Activated T-helper 2 cell treated with anti-CD3 and anti-CD28 coated beads, Interferon-gamma antibody, Interleukin-2, Interleukin-4, amounts not matched to agents 10 μg/mL and 5 μg/mL and 100 μg/mL, durations not matched to agents 14 hours and 24 hours and 36 hours (primary cell): ENCODE measurements around the gene TPRA1. TPM values are rescaled to one million over a fixed set of nuclear protein-coding genes. Genes with fewer than 3 reads are reported as not detected.

Experiments used
- DNase-seq: peaks from one replicate; pipeline ENCODE4 v3.0.0; 2021; ENCODE audit warnings: low spot score
- H3K27ac Mint-ChIP-seq: one replicate; pipeline ENCODE4 v1.8.0; 2021; ENCODE audit warnings: mixed read lengths
- H3K27me3 Mint-ChIP-seq: one replicate; pipeline ENCODE4 v1.8.0; 2021; ENCODE audit warnings: low read depth, mixed read lengths
- H3K36me3 Mint-ChIP-seq: one replicate; pipeline ENCODE4 v1.8.0; 2021; ENCODE audit warnings: low read depth, mixed read lengths
- H3K4me1 Mint-ChIP-seq: one replicate; pipeline ENCODE4 v1.8.0; 2021; ENCODE audit warnings: low read depth, mixed read lengths
- H3K4me3 Mint-ChIP-seq: one replicate; pipeline ENCODE4 v1.8.0; 2021; ENCODE audit warnings: low read depth, mild to moderate bottlenecking, moderate library complexity, mixed read lengths
- H3K9me3 Mint-ChIP-seq: one replicate; pipeline ENCODE4 v1.8.0; 2021; ENCODE audit warnings: mixed read lengths
- intact Hi-C: fragments of 100-400 bp; cut with micrococcal nuclease; formaldehyde crosslinking; loops from one replicate; pipeline ENCODE4 v1.15.1; 2023
- total RNA-seq: library from RNA; stranded (reverse); gene quantifications from 2 replicates; pipeline ENCODE4 v1.2.3, GENCODE V29; 2022

The TPRA1 gene
- total RNA-seq, 1 donor from 2014 or later = 36.0 TPM

DNA sequence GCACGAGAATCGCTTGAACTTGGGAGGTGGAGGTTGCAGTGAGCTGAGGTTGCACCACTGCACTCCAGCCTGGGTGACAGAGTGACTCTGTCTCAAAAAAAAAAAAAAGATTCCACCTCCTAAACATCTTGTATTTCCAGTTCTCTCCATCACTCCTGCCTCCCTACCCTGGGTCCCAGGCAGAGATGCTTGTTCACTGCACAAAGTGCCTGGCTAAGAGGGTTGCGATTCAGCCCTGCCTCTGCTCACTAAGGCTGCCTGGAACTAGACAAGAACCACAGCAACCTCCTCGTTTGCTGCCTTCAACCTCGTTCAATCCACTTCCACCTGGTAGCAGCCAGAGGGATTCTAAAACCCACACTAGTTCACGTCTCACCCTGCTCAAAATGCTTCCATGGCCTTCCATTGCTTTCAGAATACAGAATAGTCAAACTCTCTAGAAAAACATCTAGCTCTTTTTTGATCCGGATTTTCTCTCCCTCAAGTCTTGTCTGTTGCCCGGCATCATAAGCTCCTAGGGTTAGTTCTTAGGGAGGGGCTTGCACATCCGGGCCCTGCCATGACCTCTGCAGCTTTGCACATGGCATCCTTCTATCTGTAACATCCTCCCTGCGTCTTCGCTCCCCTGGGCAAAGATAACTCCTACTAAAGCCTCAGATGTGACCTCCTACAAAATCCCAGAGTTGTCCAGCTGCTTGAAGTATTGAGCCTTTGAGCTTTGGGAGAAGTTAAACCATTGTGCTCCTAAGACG, 6.7 kb upstream of the TPRA1 start:
- DNase-seq = no peak
- Mint-ChIP-seq H3K27me3 (no peaks in the 10 kb centered on the region), H3K27ac (peak overlapping the region; percentile 91), H3K36me3 (peaks cover 35% of the 10 kb centered on the region), H3K9me3 (no peaks in the 10 kb centered on the region), H3K4me1 (peaks cover 35% of the 10 kb centered on the region), H3K4me3 (peak overlapping the region; percentile 93)
- intact Hi-C loops = loop anchor here (5.0 kb wide), 1 partner anchor 1515 kb away; the partner anchor contains the start of gene SLC41A3

DNA sequence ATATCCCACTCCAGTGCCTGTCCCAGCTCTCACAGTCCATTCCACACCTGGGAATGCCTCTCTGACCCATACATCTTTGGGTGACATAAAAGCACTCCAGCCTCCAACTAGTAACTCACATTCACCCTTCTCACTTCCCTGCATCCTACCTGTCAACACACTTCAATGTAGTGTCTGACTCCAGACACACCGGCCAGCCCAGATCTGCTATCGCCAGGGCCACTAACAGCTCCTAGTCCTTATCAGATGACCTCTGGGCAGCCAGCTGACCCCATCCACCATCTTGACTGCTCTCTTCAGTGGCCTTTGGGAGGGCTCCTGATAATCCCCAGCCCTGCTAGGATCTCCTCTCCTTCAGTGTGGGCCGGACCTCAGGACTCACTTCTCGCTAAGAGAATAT, 4.8 kb upstream of the TPRA1 start:
- H3K4me1 Mint-ChIP-seq = peaks cover 29% of the 10 kb centered on the region
- no peak overlapping the region for H3K4me3 Mint-ChIP-seq
- no peak overlapping the region for H3K27ac Mint-ChIP-seq
- intact Hi-C loops = loop anchor here (5.0 kb wide), 1 partner anchor 1513 kb away; the partner anchor contains the start of gene SLC41A3
- no peaks in the 10 kb centered on the region for H3K27me3 Mint-ChIP-seq
- H3K9me3 Mint-ChIP-seq = no peaks in the 10 kb centered on the region
- peaks cover 16% of the 10 kb centered on the region for H3K36me3 Mint-ChIP-seq
- no peak for DNase-seq

DNA sequence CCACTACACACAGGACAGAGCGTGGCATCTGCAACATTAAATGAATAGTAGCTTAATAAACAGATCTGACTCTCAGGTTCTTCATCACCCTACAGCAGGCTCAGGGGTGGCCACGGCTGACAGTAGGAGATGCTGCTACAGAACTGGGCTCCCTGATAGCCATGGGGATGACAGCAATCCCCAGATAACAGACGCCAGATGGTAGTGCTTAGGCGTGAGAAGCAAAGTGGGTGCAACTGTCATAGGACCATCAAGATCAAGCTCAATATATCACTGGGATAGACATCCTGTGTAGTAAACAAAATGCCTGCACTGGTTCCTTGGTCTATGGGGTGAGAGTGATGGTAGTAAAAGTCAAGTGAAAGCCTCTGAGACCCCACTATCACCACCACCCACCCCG, 2.6 kb upstream of the TPRA1 start:
- Mint-ChIP-seq H3K27me3 (no peaks in the 10 kb centered on the region), H3K9me3 (no peaks in the 10 kb centered on the region), H3K4me3 (no peak overlapping the region), H3K36me3 (no peaks in the 10 kb centered on the region), H3K27ac (no peak overlapping the region), H3K4me1 (peaks cover 26% of the 10 kb centered on the region)
- intact Hi-C loops = no loop called here
- DNase-seq = no peak

DNA sequence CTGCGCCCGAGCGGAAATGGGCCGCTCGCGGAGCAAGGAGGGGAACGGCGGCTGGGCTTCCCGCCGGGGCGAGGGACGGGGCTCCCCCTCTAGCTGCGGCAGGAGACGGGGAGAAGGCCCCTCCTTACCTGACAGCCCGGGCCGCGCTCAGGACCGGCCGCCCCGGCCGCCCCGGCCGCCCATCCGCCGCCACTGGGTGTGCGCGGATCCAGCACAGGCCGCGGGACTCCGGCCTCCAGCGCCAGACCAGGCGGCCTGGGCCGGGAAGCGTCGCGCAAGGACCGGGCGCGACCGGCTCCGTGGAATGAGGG, 296 bp downstream of the TPRA1 start:
- Mint-ChIP-seq H3K36me3 (peaks cover 4% of the 10 kb centered on the region), H3K4me3 (peak overlapping the region; percentile 87), H3K27me3 (no peaks in the 10 kb centered on the region), H3K4me1 (peaks cover 18% of the 10 kb centered on the region), H3K9me3 (no peaks in the 10 kb centered on the region), H3K27ac (peak overlapping the region; percentile 95)
- DNase-seq = peak; percentile 41
- intact Hi-C loops = loop anchor here (1.0 kb wide), 2 partner anchors 8 to 15 kb away; partner anchors contain the start of gene MCM2

DNA sequence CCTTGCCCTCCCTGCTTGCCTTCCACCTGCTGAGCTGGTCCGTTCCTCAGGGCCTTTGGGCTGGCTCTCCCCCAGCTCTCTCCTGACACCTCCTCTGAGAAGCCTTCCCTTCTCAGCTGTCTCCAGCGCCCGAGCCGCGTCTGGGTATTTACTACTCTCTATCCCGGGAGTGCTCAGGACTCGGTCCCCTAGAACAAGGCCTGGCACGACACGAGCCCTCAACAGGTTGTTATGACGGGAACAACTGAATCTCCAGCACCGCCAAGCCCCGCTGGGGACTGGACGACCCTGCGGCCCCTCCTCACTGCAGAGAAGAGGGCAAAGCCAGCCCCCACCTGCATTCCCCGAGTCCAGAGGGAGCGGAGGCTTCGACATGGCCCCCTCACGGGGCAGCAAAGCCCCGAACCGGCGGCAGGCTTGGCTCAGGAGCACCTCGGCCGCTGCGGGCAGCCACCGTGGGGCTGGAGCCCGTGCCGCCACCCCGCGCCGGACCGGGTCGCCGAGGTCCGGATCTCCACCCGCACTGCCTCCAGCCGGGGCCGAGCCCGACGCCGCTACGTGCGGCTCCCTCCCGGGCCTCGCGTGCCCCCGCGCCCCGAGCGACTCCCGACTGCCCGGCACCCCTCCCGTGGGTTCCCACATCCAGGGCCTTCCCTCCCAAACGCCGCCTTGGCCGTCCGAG, 792 bp downstream of the TPRA1 start:
- peak overlapping the region; percentile 90 for H3K4me3 Mint-ChIP-seq
- H3K27me3 Mint-ChIP-seq = no peaks in the 10 kb centered on the region
- DNase-seq = no peak
- H3K9me3 Mint-ChIP-seq = no peaks in the 10 kb centered on the region
- H3K27ac Mint-ChIP-seq = peak overlapping the region; percentile 52
- H3K4me1 Mint-ChIP-seq = peaks cover 18% of the 10 kb centered on the region
- intact Hi-C loops = loop anchor here (1.0 kb wide), 2 partner anchors 9 to 14 kb away; partner anchors contain the start of gene MCM2
- peaks cover 4% of the 10 kb centered on the region for H3K36me3 Mint-ChIP-seq

DNA sequence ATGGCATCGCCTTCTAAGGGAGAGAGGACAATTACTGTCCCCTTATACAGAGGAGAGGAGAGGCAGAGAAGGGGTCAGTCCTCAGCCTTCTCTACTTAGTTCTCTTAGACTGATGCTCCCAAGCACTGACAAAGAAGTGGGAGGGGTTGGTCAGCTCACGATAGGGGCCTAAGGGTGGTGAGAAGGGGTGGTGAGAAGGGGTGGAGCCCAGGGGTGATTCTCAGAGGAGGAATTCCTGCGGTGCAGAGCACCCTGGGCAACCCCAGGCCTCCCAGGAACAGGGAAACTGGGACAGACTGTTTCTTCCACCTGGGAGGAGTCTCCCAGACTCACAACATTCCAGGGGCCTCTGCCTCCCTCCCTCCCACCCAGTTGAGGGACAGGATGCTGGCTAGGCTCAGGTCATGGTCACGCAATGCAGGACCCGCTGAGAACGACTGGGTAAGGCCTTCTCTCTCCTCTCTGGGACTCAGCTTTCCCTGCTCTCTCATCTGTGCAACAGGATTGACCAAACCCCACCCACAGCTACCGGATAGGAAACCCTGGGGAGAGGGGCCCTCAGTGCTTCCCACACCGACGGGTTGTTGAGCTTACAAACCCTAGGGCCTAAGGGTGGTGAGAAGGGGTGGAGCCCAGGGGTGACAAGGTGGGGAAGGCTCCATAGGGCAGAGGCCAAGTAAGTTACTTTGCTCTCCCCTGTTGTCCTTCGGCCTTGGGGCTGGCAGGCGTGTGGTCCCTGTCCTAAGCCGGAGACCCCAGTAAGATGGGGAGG, 1.5 kb downstream of the TPRA1 start:
- DNase-seq = no peak
- Mint-ChIP-seq H3K9me3 (no peaks in the 10 kb centered on the region), H3K27me3 (no peaks in the 10 kb centered on the region), H3K4me3 (peak overlapping the region; percentile 90), H3K4me1 (peaks cover 18% of the 10 kb centered on the region), H3K27ac (no peak overlapping the region), H3K36me3 (peaks cover 4% of the 10 kb centered on the region)
- intact Hi-C loops = no loop called here

DNA sequence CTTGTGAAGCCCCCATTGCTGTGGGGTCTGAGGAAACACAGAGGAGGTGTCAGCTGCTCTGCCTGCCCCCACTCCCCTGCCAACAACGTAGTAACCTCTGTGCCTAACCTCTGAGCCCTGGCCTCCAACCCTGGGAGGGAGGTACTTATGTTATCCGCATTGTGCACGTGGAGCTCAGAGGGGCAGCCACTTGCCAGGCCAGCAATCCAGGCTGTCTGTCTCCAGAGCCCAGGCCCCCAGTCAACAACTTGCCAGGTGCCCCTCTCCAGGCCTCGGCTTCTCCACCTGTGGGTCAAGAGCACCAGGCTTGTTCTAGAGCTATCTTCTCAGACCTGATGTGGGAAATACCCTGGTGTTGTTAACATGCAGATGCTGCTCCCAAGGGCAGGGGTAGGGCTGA, 2.7 kb downstream of the TPRA1 start:
- intact Hi-C loops = no loop called here
- no peak overlapping the region for H3K4me3 Mint-ChIP-seq
- H3K9me3 Mint-ChIP-seq = no peaks in the 10 kb centered on the region
- DNase-seq = no peak
- peaks cover 4% of the 10 kb centered on the region for H3K36me3 Mint-ChIP-seq
- peaks cover 18% of the 10 kb centered on the region for H3K4me1 Mint-ChIP-seq
- H3K27ac Mint-ChIP-seq = no peak overlapping the region
- H3K27me3 Mint-ChIP-seq = no peaks in the 10 kb centered on the region

DNA sequence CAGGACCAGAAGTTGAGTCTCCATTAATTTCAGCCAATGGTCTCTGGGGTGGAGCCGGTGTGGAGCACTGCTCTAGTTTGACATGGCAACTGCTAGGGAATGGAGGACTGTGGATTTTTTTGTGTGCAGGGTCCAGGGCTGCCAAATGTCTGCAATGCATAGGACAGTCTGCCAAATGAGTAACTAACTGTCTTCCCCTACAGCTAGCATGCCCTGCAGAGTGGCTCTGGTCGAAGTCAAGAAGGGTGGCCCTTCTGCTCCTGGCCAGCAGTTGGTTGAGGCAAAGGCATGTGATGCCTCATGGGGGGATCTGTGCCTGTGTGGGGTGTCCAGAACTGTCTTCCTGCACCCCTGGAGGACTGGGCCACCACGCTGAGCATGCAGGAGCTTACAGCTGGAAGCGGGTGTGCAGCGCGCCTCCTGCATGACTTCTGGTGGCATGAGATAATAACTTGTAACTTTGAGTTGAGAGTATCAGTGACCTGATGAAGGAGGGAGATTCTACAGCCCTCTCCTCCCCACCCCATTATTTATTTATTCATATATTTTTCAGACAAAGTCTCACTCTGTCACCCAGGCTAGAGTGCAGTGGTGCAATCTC, 4.6 kb downstream of the TPRA1 start:
- Mint-ChIP-seq H3K9me3 (no peaks in the 10 kb centered on the region), H3K36me3 (peaks cover 7% of the 10 kb centered on the region), H3K4me3 (no peak overlapping the region), H3K4me1 (peaks cover 9% of the 10 kb centered on the region), H3K27ac (no peak overlapping the region), H3K27me3 (no peaks in the 10 kb centered on the region)
- DNase-seq = no peak
- intact Hi-C loops = no loop called here

DNA sequence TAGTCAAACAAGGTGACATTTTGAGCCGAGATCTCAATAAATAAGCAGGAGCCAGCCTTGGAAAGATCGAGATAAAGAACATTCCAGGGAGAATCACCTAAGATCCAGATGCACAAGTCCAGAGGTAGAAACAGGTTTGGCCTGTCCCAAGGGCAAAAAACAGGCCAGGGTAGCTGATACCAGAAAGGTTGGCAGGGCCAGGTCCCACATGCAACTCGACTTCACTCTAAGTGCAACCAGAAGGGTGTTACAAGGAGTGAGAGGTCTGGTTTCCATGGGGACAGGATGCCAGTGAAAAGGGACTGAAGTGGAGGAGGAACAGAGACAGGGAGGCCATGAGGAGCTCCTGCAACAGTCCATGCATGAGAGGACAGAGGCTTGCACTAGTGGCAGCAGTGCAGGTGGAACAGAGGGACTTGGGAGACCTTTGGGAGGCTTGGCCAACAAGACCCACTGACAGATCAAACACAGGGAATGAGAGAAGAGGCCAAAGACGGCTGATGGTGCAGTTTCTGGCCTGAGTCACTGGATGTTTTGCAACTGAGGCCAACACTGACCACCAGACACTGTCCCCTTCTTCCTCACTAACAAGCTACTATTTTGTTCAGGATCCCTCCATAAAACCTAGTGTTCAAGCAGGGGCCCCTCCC, 5.2 kb downstream of the TPRA1 start:
- no peak for DNase-seq
- Mint-ChIP-seq H3K36me3 (peaks cover 8% of the 10 kb centered on the region), H3K4me1 (peaks cover 11% of the 10 kb centered on the region), H3K4me3 (no peak overlapping the region), H3K27ac (no peak overlapping the region), H3K9me3 (no peaks in the 10 kb centered on the region), H3K27me3 (no peaks in the 10 kb centered on the region)
- intact Hi-C loops = no loop called here

DNA sequence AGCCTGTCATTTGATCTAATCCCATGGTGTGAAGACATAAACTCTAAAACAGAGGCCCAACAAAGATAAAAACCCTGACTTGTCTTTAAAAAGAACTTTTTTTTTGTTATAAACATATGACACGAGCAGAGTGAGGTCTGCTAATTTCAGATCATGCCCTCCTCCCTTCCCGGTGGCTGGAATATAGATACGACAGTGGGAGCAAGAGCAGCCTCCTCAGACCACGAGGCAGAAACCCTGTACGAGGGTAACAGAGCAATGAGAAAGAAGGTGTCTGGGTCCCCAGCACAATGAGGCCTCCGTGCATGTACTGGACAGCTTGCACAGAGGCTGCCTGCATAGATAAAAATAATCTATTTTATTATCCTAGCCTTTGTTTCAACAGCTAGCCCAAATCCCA, 5.8 kb downstream of the TPRA1 start:
- no peak overlapping the region for H3K27ac Mint-ChIP-seq
- DNase-seq = no peak
- H3K4me1 Mint-ChIP-seq = peaks cover 11% of the 10 kb centered on the region
- intact Hi-C loops = no loop called here
- H3K36me3 Mint-ChIP-seq = peaks cover 8% of the 10 kb centered on the region
- H3K4me3 Mint-ChIP-seq = no peak overlapping the region
- no peaks in the 10 kb centered on the region for H3K9me3 Mint-ChIP-seq
- no peaks in the 10 kb centered on the region for H3K27me3 Mint-ChIP-seq

DNA sequence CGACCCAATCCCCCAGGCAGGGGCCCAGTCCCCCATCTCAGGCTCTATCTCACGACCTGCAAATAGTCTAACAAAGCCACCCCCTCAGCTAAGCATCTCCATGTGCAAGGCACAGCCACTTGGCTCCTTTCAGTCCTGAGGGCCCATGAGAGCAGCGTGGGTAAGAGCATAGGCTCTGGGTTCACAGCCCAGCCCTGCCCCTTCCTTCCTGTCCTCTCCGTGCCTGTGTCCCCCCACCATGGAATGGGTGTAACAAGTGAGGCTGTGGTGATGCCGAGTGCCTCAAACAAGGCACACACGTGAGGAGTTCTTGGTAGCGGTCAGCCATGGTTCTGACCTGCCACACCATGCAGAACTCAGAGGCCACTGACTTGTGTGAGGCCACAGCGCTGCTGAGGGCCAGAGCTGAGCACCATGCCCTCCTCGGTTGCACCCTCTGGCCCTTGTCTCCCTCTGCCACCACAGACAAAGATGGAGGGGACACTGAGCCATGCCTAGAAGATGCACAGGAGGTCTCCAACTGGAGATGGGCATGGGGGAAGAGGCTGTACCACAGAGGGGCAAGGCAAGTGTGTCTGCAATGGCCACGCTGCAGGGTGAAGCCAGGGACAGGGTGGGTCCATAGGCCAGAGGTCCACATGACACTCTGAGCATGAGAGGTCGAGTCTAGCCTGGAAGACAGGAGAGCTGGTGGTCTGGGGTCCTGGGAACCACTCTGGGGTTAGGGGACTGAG, 10.0 kb downstream of the TPRA1 start:
- Mint-ChIP-seq H3K9me3 (no peaks in the 10 kb centered on the region), H3K27me3 (no peaks in the 10 kb centered on the region), H3K4me1 (peaks cover 2% of the 10 kb centered on the region), H3K27ac (no peak overlapping the region), H3K4me3 (no peak overlapping the region), H3K36me3 (peaks cover 16% of the 10 kb centered on the region)
- no peak for DNase-seq
- intact Hi-C loops = no loop called here

DNA sequence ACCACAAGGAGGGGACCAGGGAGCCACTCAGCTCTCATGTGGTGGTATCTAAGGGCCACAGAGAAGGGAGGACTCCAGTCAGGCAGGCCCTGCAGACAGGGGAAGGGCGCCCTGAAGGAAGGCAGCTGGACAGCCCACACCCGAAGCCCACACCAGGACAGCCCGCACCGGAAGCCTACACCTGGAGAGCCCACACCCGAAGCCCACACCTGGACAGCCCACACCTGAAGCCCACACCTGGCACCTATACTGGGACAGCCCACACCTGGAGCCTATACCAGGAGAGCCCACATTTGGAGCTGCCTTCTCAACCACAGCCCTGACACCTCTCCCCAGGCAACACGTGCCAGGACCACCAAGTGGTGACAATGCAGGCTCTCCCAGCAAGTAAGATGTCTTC, 11.7 kb downstream of the TPRA1 start:
- no peak overlapping the region for H3K27ac Mint-ChIP-seq
- intact Hi-C loops = loop anchor here (10.0 kb wide), 1 partner anchor 256 kb away; no protein-coding TSS in a partner anchor
- no peaks in the 10 kb centered on the region for H3K9me3 Mint-ChIP-seq
- DNase-seq = no peak
- H3K36me3 Mint-ChIP-seq = peaks cover 26% of the 10 kb centered on the region
- H3K4me1 Mint-ChIP-seq = peaks cover 6% of the 10 kb centered on the region
- H3K4me3 Mint-ChIP-seq = no peak overlapping the region
- H3K27me3 Mint-ChIP-seq = no peaks in the 10 kb centered on the region
